NOMO-1 treated with DMSO at 0.1 percent for 48 hours (cell line): Measurements from ENCODE around the gene ALLC.
"Not testable (repeated sequence)": the region's sequence is repeated elsewhere in the genome, so short reads cannot be mapped to it uniquely, and the experiment has no call there.

Experiments
- DNase-seq: peaks from one replicate; lab custom pipeline; 2025; ENCODE audit not compliant: unreplicated experiment; lab: John Stamatoyannopoulos, UW

Gene ALLC

GRCh38 chr2:3654011-3654410 is 4.0 kb upstream of the ALLC start:
- no peak for DNase-seq

GRCh38 chr2:3654531-3655225 is 3.3 kb upstream of the ALLC start:
- no peak for DNase-seq

GRCh38 chr2:3655871-3656761 is 1.9 kb upstream of the ALLC start:
- DNase-seq: no peak

GRCh38 chr2:3656762-3657721 is 958 bp upstream of the ALLC start:
- DNase-seq: no peak

GRCh38 chr2:3659447-3660432 is 1.7 kb downstream of the ALLC start:
- peak; percentile 31 for DNase-seq

- not testable (repeated sequence) for DNase-seq
Observed at GRCh38 chr2:3660640-3661039, 2.6 kb downstream of the ALLC start.

GRCh38 chr2:3661149-3661660 is 3.2 kb downstream of the ALLC start:
- DNase-seq: no peak

- peak; percentile 80 for DNase-seq
Observed at GRCh38 chr2:3662239-3662638, 4.2 kb downstream of the ALLC start.

GRCh38 chr2:3664118-3664517 is 6.1 kb downstream of the ALLC start:
- no peak for DNase-seq

GRCh38 chr2:3664925-3665324 is 6.9 kb downstream of the ALLC start:
- no peak for DNase-seq

- DNase-seq: no peak
Observed at GRCh38 chr2:3665886-3666612, 8.0 kb downstream of the ALLC start.

- DNase-seq: no peak
Observed at GRCh38 chr2:3666613-3666975, 8.6 kb downstream of the ALLC start.

- DNase-seq: no peak
Observed at GRCh38 chr2:3667151-3667631, 9.2 kb downstream of the ALLC start.

- DNase-seq: no peak
Observed at GRCh38 chr2:3669656-3670055, 11.7 kb downstream of the ALLC start.

- no peak for DNase-seq
Observed at GRCh38 chr2:3670376-3670775, 12.4 kb downstream of the ALLC start.

GRCh38 chr2:3670941-3671340 is 12.9 kb downstream of the ALLC start:
- DNase-seq: no peak

GRCh38 chr2:3672861-3673678 is 15.1 kb downstream of the ALLC start:
- no peak for DNase-seq
